ENCODE measurements around the gene KHDC1L.
"Not testable (repeated sequence)": the region's sequence is repeated elsewhere in the genome, so short reads cannot be mapped to it uniquely, and the experiment has no call there.

Gene KHDC1L

DNA sequence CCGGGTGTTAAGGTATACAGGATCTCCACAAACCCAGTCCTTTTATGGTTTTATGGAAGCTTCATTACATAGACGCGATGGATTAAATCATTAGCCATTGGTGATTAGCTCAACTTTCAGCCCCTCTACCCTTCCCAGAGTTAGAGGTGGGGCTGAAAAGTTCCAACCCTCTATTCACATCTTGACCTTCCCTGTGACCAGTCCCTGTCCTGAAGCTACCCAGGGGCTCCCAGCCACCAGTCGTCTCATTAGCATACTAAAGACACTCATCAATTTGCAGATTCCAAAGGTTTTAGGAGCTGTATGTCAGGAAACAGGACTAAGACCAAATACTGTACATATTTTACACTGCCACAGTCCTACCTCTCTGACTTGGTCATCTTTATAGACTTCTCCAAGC is 21.0 kb downstream of the KHDC1L start:
- peaks cover 5% of the 10 kb centered on the region; the same call in 1 of the 2 replicates for H3K4me1 ChIP-seq (ENCODE audit: control insufficient read depth, insufficient read depth, low read length)
- no peak overlapping the region for H3K9ac ChIP-seq (ENCODE audit: low read length)
- no peaks in the 10 kb centered on the region for H3K36me3 ChIP-seq (ENCODE audit: control insufficient read depth, insufficient read depth, low read length)
- no peak overlapping the region for H3K4me3 ChIP-seq (ENCODE audit: low read depth, low read length)
- H3K27ac ChIP-seq (ENCODE audit: low read depth, low read length), result no peak overlapping the region
- H3K27me3 ChIP-seq (ENCODE audit: control insufficient read depth, insufficient read depth, low read length), result no peaks in the 10 kb centered on the region
- H3K9me3 ChIP-seq (ENCODE audit: control insufficient read depth, insufficient read depth, low read depth, low read length), result peaks cover 18% of the 10 kb centered on the region

GRCh38 chr6:73203098-73203497 is 22.2 kb downstream of the KHDC1L start:
- Histone ChIP-seq H3K4me1 (ENCODE audit: control insufficient read depth, insufficient read depth, low read length) (peaks cover 5% of the 10 kb centered on the region; the same call in 1 of the 2 replicates), H3K9ac (ENCODE audit: low read length) (no peak overlapping the region), H3K4me3 (ENCODE audit: low read depth, low read length) (no peak overlapping the region), H3K27ac (ENCODE audit: low read depth, low read length) (no peak overlapping the region), H3K36me3 (ENCODE audit: control insufficient read depth, insufficient read depth, low read length) (no peaks in the 10 kb centered on the region), H3K9me3 (ENCODE audit: control insufficient read depth, insufficient read depth, low read depth, low read length) (peaks cover 18% of the 10 kb centered on the region), H3K27me3 (ENCODE audit: control insufficient read depth, insufficient read depth, low read length) (no peaks in the 10 kb centered on the region)

GRCh38 chr6:73200735-73201134 is 24.6 kb downstream of the KHDC1L start:
- H3K36me3 ChIP-seq (ENCODE audit: control insufficient read depth, insufficient read depth, low read length), result no peaks in the 10 kb centered on the region
- H3K9me3 ChIP-seq (ENCODE audit: control insufficient read depth, insufficient read depth, low read depth, low read length), result peaks cover 2% of the 10 kb centered on the region; the same call in 1 of the 2 replicates

GRCh38 chr6:73200247-73200646 is 25.0 kb downstream of the KHDC1L start:
- H3K9me3 ChIP-seq (ENCODE audit: control insufficient read depth, insufficient read depth, low read depth, low read length), result peaks cover 2% of the 10 kb centered on the region; the same call in 1 of the 2 replicates
- H3K4me1 ChIP-seq (ENCODE audit: control insufficient read depth, insufficient read depth, low read length), result peaks cover 5% of the 10 kb centered on the region; the same call in 1 of the 2 replicates
- H3K36me3 ChIP-seq (ENCODE audit: control insufficient read depth, insufficient read depth, low read length), result no peaks in the 10 kb centered on the region
- H3K27me3 ChIP-seq (ENCODE audit: control insufficient read depth, insufficient read depth, low read length), result no peaks in the 10 kb centered on the region
- H3K4me3 ChIP-seq (ENCODE audit: low read depth, low read length), result no peak overlapping the region
- no peak overlapping the region for H3K9ac ChIP-seq (ENCODE audit: low read length)
- no peak overlapping the region for H3K27ac ChIP-seq (ENCODE audit: low read depth, low read length)

More at GRCh38 chr6:73200735-73201134, 24.6 kb downstream of the KHDC1L start:
- Histone ChIP-seq H3K27me3 (ENCODE audit: control insufficient read depth, insufficient read depth, low read length) (no peaks in the 10 kb centered on the region), H3K27ac (ENCODE audit: low read depth, low read length) (no peak overlapping the region), H3K4me3 (ENCODE audit: low read depth, low read length) (no peak overlapping the region), H3K9ac (ENCODE audit: low read length) (no peak overlapping the region), H3K4me1 (ENCODE audit: control insufficient read depth, insufficient read depth, low read length) (peaks cover 5% of the 10 kb centered on the region; the same call in 1 of the 2 replicates)

- Histone ChIP-seq H3K27me3 (ENCODE audit: control insufficient read depth, insufficient read depth, low read length) (no peaks in the 10 kb centered on the region), H3K9me3 (ENCODE audit: control insufficient read depth, insufficient read depth, low read depth, low read length) (no peaks in the 10 kb centered on the region), H3K36me3 (ENCODE audit: control insufficient read depth, insufficient read depth, low read length) (no peaks in the 10 kb centered on the region), H3K4me1 (ENCODE audit: control insufficient read depth, insufficient read depth, low read length) (no peaks in the 10 kb centered on the region), H3K27ac (ENCODE audit: low read depth, low read length) (no peak overlapping the region), H3K4me3 (ENCODE audit: low read depth, low read length) (no peak overlapping the region), H3K9ac (ENCODE audit: low read length) (no peak overlapping the region)
These were observed 30.6 kb downstream of the KHDC1L start for GRCh38 chr6:73194744-73195143.

DNA sequence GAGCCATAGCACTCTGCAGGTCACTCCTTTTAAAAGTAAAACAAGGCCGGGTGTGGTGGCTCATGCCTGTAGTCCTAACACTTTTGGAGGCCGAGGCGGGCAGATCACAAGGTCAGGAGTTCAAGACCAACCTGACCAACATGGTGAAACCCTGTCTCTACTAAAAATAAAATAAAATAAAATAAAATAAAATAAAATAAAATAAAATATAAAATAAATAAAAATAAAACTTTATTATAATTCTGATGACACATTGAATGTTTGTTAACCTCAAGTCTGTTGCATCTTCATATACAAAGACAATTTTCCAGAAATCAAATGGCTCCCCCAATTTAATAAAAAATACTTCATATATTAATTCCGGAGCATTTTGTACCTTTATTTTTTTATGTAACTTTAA is 32.0 kb downstream of the KHDC1L start:
- not testable (repeated sequence) for H3K27me3 ChIP-seq (ENCODE audit: control insufficient read depth, insufficient read depth, low read length); H3K4me3 ChIP-seq (ENCODE audit: low read depth, low read length); H3K9me3 ChIP-seq (ENCODE audit: control insufficient read depth, insufficient read depth, low read depth, low read length); H3K4me1 ChIP-seq (ENCODE audit: control insufficient read depth, insufficient read depth, low read length); H3K36me3 ChIP-seq (ENCODE audit: control insufficient read depth, insufficient read depth, low read length); H3K9ac ChIP-seq (ENCODE audit: low read length); H3K27ac ChIP-seq (ENCODE audit: low read depth, low read length)

DNA sequence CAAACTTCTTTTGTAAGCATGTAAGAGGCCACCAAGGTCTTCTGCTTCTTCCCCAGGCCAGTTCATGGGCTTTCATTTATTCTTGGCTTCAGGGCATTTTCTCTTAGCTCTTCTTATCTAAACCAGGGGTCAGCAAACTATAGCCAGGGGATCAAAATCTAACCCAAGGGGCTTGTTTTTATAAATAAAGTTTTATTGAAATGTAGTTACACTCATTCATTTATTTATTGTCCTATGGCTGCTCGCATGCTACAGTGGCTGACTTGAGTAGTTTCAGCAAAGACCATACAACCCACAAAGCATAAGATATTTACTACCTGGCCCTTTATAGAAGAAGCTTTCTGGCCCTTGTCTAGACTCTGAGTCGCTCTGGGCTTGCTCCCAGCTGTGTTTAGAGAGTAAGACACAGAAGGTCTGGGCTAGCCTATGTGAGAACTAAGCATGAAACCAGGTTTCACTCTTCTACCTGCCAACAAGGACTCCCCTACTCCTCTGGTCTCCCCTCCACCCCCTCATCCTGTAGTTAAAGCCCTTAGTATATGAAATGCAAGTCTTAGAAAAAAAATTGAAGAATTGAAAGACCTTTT is 43.2 kb downstream of the KHDC1L start:
- Histone ChIP-seq H3K36me3 (ENCODE audit: control insufficient read depth, insufficient read depth, low read length) (no peaks in the 10 kb centered on the region), H3K9me3 (ENCODE audit: control insufficient read depth, insufficient read depth, low read depth, low read length) (no peaks in the 10 kb centered on the region), H3K4me3 (ENCODE audit: low read depth, low read length) (no peak overlapping the region), H3K9ac (ENCODE audit: low read length) (no peak overlapping the region), H3K4me1 (ENCODE audit: control insufficient read depth, insufficient read depth, low read length) (no peaks in the 10 kb centered on the region; the same call in 1 of the 2 replicates), H3K27ac (ENCODE audit: low read depth, low read length) (no peak overlapping the region), H3K27me3 (ENCODE audit: control insufficient read depth, insufficient read depth, low read length) (no peaks in the 10 kb centered on the region)

DNA sequence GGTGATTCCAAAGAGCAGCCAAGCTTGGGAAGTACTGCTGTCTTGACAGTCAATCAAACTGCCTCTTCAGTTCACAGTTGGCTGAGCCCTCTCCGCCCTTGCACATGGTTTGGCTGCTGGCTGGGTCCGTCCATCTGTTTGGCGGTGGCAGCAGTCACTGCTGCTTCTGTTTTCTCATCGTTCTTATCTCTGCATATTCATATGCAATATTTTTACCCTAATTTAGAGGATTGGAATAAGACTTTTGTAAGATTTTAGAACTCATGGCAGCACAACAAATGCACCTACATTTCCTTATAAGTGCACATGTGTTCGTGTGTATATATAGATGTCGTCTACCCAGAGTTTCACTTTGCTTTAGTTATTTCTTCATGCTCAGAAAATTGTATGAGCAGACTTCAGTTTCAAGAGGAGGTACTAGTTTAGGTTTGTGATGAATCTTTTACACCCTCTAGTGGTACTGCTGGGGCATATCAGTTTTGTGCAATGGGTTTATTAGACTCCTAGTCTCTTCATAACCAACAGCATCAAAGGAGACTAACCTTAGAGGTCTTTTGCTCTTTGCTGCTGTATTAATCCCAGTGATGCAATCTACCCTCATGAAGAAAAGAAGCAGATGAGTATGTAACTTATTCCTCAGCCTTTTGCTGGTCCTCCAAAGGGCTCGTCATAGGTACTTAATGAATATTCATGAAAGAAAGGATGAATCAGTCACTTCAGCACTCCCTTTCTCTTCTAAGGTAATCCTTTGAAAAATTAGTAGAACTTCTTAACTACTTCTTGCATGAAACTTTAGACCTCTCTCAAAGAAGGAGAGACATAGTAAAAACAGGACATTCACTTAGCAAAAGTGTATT is 44.3 kb downstream of the KHDC1L start:
- H3K9me3 ChIP-seq (ENCODE audit: control insufficient read depth, insufficient read depth, low read depth, low read length), result no peaks in the 10 kb centered on the region
- no peaks in the 10 kb centered on the region; the same call in 1 of the 2 replicates for H3K4me1 ChIP-seq (ENCODE audit: control insufficient read depth, insufficient read depth, low read length)
- H3K27ac ChIP-seq (ENCODE audit: low read depth, low read length), result no peak overlapping the region
- H3K9ac ChIP-seq (ENCODE audit: low read length), result no peak overlapping the region
- H3K27me3 ChIP-seq (ENCODE audit: control insufficient read depth, insufficient read depth, low read length), result no peaks in the 10 kb centered on the region
- H3K4me3 ChIP-seq (ENCODE audit: low read depth, low read length), result no peak overlapping the region
- no peaks in the 10 kb centered on the region for H3K36me3 ChIP-seq (ENCODE audit: control insufficient read depth, insufficient read depth, low read length)

DNA sequence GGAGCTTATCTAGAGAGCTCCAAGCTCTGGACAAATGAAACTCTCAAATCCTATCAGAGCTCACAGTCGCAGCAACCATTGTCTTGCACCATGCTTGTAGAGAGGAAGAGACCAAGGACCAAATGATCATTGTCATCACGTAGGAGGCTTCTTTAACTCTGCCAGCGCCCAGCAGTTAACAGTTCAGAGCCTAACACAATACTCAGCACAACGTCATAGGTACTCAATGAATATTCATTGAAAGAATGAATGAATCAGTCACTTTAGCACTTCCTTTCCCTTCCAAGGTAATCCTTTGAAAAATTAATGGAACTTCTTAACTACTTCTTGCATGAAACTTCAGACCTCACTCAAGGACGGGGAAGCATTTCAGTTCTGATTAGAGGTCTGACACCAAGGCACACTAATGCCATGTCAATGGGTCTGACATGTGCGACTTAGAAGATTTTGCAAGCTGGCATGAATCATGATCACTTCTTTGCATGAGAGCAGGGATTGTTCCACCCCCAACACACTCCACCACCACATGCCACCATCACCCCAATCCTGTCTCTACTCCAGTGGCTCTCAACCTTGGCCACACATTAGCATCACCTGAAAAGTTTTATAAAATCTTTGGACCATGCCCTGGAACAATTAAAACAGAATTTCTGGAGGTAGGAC is 45.1 kb downstream of the KHDC1L start:
- H3K27ac ChIP-seq (ENCODE audit: low read depth, low read length), result no peak overlapping the region
- H3K4me1 ChIP-seq (ENCODE audit: control insufficient read depth, insufficient read depth, low read length), result no peaks in the 10 kb centered on the region; the same call in 1 of the 2 replicates
- no peaks in the 10 kb centered on the region for H3K9me3 ChIP-seq (ENCODE audit: control insufficient read depth, insufficient read depth, low read depth, low read length)
- H3K9ac ChIP-seq (ENCODE audit: low read length), result no peak overlapping the region
- no peaks in the 10 kb centered on the region for H3K27me3 ChIP-seq (ENCODE audit: control insufficient read depth, insufficient read depth, low read length)
- H3K4me3 ChIP-seq (ENCODE audit: low read depth, low read length), result no peak overlapping the region
- no peaks in the 10 kb centered on the region for H3K36me3 ChIP-seq (ENCODE audit: control insufficient read depth, insufficient read depth, low read length)

DNA sequence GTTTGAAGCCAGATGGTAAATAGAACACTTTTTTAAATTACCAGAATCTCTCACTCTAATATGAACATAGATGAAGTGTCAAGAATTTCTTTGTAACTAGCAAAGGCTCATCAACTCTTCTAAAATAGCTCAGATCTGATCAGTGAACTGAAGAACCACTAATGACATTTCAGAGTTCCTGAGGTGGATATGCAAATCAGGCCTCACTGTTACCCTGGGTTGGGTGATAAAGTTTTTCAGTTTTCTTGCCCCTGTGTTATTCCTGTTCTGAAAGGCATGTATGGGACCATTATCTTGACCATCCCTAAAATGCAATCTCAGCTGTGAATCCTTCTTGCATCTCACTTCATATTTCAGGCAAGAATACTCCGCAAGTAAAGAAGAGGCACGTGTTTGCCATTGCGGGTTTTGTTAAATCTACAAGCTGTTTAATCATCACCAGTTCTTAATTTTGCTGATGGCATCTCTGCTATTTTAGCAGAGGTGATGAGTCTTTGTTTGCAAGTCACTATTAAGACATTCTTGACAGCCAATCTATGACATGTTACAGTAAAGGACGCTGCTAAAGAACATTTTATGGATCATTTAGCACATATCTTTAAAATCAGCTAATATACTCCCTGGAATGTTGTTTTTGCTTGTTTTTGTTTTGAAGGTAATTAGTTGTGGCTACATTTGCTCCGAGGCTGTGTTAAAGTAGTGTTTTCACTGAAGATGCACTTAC is 47.9 kb downstream of the KHDC1L start:
- H3K36me3 ChIP-seq (ENCODE audit: control insufficient read depth, insufficient read depth, low read length), result no peaks in the 10 kb centered on the region
- no peak overlapping the region for H3K4me3 ChIP-seq (ENCODE audit: low read depth, low read length)
- H3K9me3 ChIP-seq (ENCODE audit: control insufficient read depth, insufficient read depth, low read depth, low read length), result no peaks in the 10 kb centered on the region
- no peak overlapping the region for H3K9ac ChIP-seq (ENCODE audit: low read length)
- H3K27me3 ChIP-seq (ENCODE audit: control insufficient read depth, insufficient read depth, low read length), result no peaks in the 10 kb centered on the region
- no peaks in the 10 kb centered on the region; the same call in 1 of the 2 replicates for H3K4me1 ChIP-seq (ENCODE audit: control insufficient read depth, insufficient read depth, low read length)
- no peak overlapping the region; the same call in 1 of the 2 replicates for H3K27ac ChIP-seq (ENCODE audit: low read depth, low read length)

Data from HUES6 (cell line).